CD4-positive, alpha-beta T cell (primary cell): ENCODE measurements around the gene SAMSN1. TPM values are rescaled to one million over a fixed set of nuclear protein-coding genes. Genes with fewer than 3 reads are reported as not detected.

ENCODE experiments used
- ATAC-seq: fragments of 200-7000 bp; cut with Tn5 transposase; one replicate; pipeline ENCODE4 v1.10.0; 2022; ENCODE audit warnings: mild to moderate bottlenecking; ENCODE audit not compliant: poor library complexity
- CTCF ChIA-PET: fragments of 350-600 bp; sonication (Branson Sonifier 250); formaldehyde crosslinking; loops from one replicate; lab custom pipeline; 2021; ENCODE audit warnings: antibody characterized with exemption, inconsistent platforms; lab: Charles Lee
- POLR2A ChIA-PET: fragments of 350-600 bp; sonication (Branson Sonifier 250); formaldehyde crosslinking; loops from one replicate; lab custom pipeline; 2021; ENCODE audit warnings: antibody characterized with exemption, inconsistent platforms; lab: Charles Lee
- DNase-seq, 14 experiments: peaks; one replicate each; pipeline ENCODE4 v3.0.0-alpha.2; 2013 to 2020; ENCODE audit warnings: mixed read lengths in 2 of 14
- H3K27ac ChIP-seq, 2 donors: one replicate each; pipeline versions ENCODE4 v1.5.1 to v1.7.0; 2013; ENCODE audit warnings: low read length in 2 of 2, low read depth in 1 of 2, mild to moderate bottlenecking in 1 of 2
- H3K27me3 ChIP-seq, 2 experiments: 1 replicate in 1 of 2; 2 replicates in 1 of 2; pipeline versions ENCODE4 v1.6.1 to v1.7.0; 2013; ENCODE audit warnings: low read length in 2 of 2, control low read depth in 1 of 2, mild to moderate bottlenecking in 1 of 2, moderate library complexity in 1 of 2; ENCODE audit not compliant: insufficient read depth in 2 of 2, control insufficient read depth in 1 of 2
- H3K36me3 ChIP-seq: one replicate; pipeline ENCODE4 v1.6.1; 2013; ENCODE audit warnings: low read length, control low read depth; ENCODE audit not compliant: insufficient read depth
- H3K4me1 ChIP-seq: one replicate; pipeline ENCODE4 v1.6.1; 2013; ENCODE audit warnings: low read length, control low read depth; ENCODE audit not compliant: insufficient read depth
- H3K4me3 ChIP-seq: one replicate; pipeline ENCODE4 v1.5.1; 2013; ENCODE audit warnings: mild to moderate bottlenecking, low read length, moderate library complexity
- H3K9me3 ChIP-seq, 2 experiments: 1 replicate in 1 of 2; 2 replicates in 1 of 2; pipeline versions ENCODE4 v1.6.1 to v1.7.0; 2013; ENCODE audit warnings: low read length in 2 of 2, mild to moderate bottlenecking in 2 of 2, control low read depth in 1 of 2, moderate library complexity in 1 of 2; ENCODE audit not compliant: control insufficient read depth in 1 of 2, insufficient read depth in 1 of 2
- H3K27ac Mint-ChIP-seq: one replicate; pipeline ENCODE4 v1.8.0; 2020; ENCODE audit warnings: mixed read lengths
- H3K27me3 Mint-ChIP-seq: one replicate; pipeline ENCODE4 v1.8.0; 2021; ENCODE audit warnings: mixed read lengths
- H3K36me3 Mint-ChIP-seq: one replicate; pipeline ENCODE4 v1.8.0; 2021; ENCODE audit warnings: low read depth, mixed read lengths
- H3K4me1 Mint-ChIP-seq: one replicate; pipeline ENCODE4 v1.8.0; 2021; ENCODE audit warnings: low read depth, mixed read lengths
- H3K4me3 Mint-ChIP-seq: one replicate; pipeline ENCODE4 v1.8.0; 2020; ENCODE audit warnings: mild to moderate bottlenecking, mixed read lengths
- H3K9me3 Mint-ChIP-seq: one replicate; pipeline ENCODE4 v1.8.0; 2020; ENCODE audit warnings: mixed read lengths
- CTCF ChIP-seq: fragments of 200-600 bp; IDR thresholded peaks from one replicate; pipeline ENCODE4 v1.8.0; 2022; ENCODE audit warnings: antibody characterized with exemption, mild to moderate bottlenecking
- intact Hi-C, 2 experiments: fragments of 100-400 bp; cut with DNase I in 1 of 2; cut with micrococcal nuclease in 1 of 2; formaldehyde crosslinking; loops; one replicate each; pipeline versions ENCODE4 v1.15.1 to v1.9.0; 2023 to 2025; cut with DNase I, micrococcal nuclease
- total RNA-seq, 174 experiments: library from RNA in 2 of 174; stranded (reverse) in 2 of 174; gene quantifications; one replicate each; pipeline ENCODE4 v1.2.3 and lab custom pipeline; 2021 to 2026

Gene SAMSN1
- total RNA-seq, 2 experiments from 2014 or later, result 51.2 to 51.3 TPM

GRCh38 chr21:14585122-14585521 is 39.0 kb upstream of the SAMSN1 start:
- no peak for TF ChIP-seq CTCF
- ChIA-PET POLR2A (no interaction called here), CTCF (no interaction called here)
- DNase-seq, result no peak
- H3K4me3 Mint-ChIP-seq, result no peak overlapping the region
- H3K36me3 Mint-ChIP-seq, result no peaks in the 10 kb centered on the region
- no peaks in the 10 kb centered on the region for H3K27me3 Mint-ChIP-seq
- intact Hi-C loops, result no loop called here
- peaks cover 15% of the 10 kb centered on the region for H3K4me1 Mint-ChIP-seq
- H3K9me3 Mint-ChIP-seq, result no peaks in the 10 kb centered on the region
- H3K9me3 ChIP-seq, result no peaks in the 10 kb centered on the region
- ATAC-seq, result no peak
- H3K4me3 ChIP-seq, result no peak overlapping the region
- peaks cover 4% of the 10 kb centered on the region for H3K4me1 ChIP-seq
- H3K27ac ChIP-seq, result no peak overlapping the region
- no peaks in the 10 kb centered on the region for H3K36me3 ChIP-seq
- no peaks in the 10 kb centered on the region for H3K27me3 ChIP-seq
- H3K27ac Mint-ChIP-seq, result peak overlapping the region; percentile 21

GRCh38 chr21:14584357-14585095 is 38.4 kb upstream of the SAMSN1 start:
- ATAC-seq (no peak), DNase-seq (peak in 1 of 14 experiments; percentile 29)
- H3K36me3 Mint-ChIP-seq, result no peaks in the 10 kb centered on the region
- no peaks in the 10 kb centered on the region for H3K27me3 Mint-ChIP-seq
- Histone ChIP-seq H3K36me3 (no peaks in the 10 kb centered on the region), H3K27me3 (no peaks in the 10 kb centered on the region), H3K9me3 (no peaks in the 10 kb centered on the region), H3K27ac (no peak overlapping the region), H3K4me1 (peaks cover 2% of the 10 kb centered on the region), H3K4me3 (no peak overlapping the region)
- no peak for TF ChIP-seq CTCF
- H3K9me3 Mint-ChIP-seq, result no peaks in the 10 kb centered on the region
- H3K4me1 Mint-ChIP-seq, result peaks cover 9% of the 10 kb centered on the region
- no peak overlapping the region for H3K4me3 Mint-ChIP-seq
- POLR2A ChIA-PET, result no interaction called here
- CTCF ChIA-PET, result interaction anchor here (1.6 kb wide), 1 partner anchor 9 kb away, joined by 3 read pairs; no protein-coding TSS in a partner anchor
- H3K27ac Mint-ChIP-seq, result peak overlapping the region; percentile 21
- intact Hi-C loops, result loop anchor here in 1 of 2 experiments (5.0 kb wide), 1 partner anchor 42 kb away; no protein-coding TSS in a partner anchor

- Histone ChIP-seq H3K27ac (no peak overlapping the region), H3K36me3 (no peaks in the 10 kb centered on the region), H3K4me1 (peaks cover 2% of the 10 kb centered on the region), H3K27me3 (no peaks in the 10 kb centered on the region), H3K4me3 (no peak overlapping the region), H3K9me3 (no peaks in the 10 kb centered on the region)
- peaks cover 8% of the 10 kb centered on the region for H3K4me1 Mint-ChIP-seq
- no peaks in the 10 kb centered on the region for H3K27me3 Mint-ChIP-seq
- POLR2A ChIA-PET, result no interaction called here
- no peaks in the 10 kb centered on the region for H3K36me3 Mint-ChIP-seq
- DNase-seq (no peak), ATAC-seq (no peak)
- TF ChIP-seq CTCF, result no peak
- no peaks in the 10 kb centered on the region for H3K9me3 Mint-ChIP-seq
- CTCF ChIA-PET, result interaction anchor here (1.6 kb wide), 1 partner anchor 10 kb away, joined by 3 read pairs; no protein-coding TSS in a partner anchor
- intact Hi-C loops, result loop anchor here in 1 of 2 experiments (5.0 kb wide), 1 partner anchor 41 kb away; no protein-coding TSS in a partner anchor
- no peak overlapping the region for H3K4me3 Mint-ChIP-seq
- H3K27ac Mint-ChIP-seq, result no peak overlapping the region
Observed at GRCh38 chr21:14583629-14584255, 37.6 kb upstream of the SAMSN1 start.
